WTC11 (cell line): ENCODE measurements around the gene SAMD9. TPM values are rescaled to one million over a fixed set of nuclear protein-coding genes. Genes with fewer than 3 reads are reported as not detected.

Experiments
- ATAC-seq: fragments of 200-7000 bp; cut with Tn5 transposase; 2 replicates; pipeline ENCODE4 v1.10.0; 2021; ENCODE audit warnings: mild to moderate bottlenecking, moderate library complexity
- CTCF ChIA-PET: fragments of 300-600 bp; sonication (Branson Sonifier 250); formaldehyde crosslinking; loops from one replicate; lab custom pipeline; 2021; ENCODE audit warnings: antibody characterized with exemption; lab: Charles Lee
- POLR2A ChIA-PET: fragments of 350-600 bp; sonication (Branson Sonifier 250); formaldehyde crosslinking; loops from one replicate; lab custom pipeline; 2021; ENCODE audit warnings: antibody characterized with exemption; lab: Charles Lee
- DNase-seq: peaks from one replicate; pipeline ENCODE4 v3.0.0; 2021; ENCODE audit warnings: low spot score
- H3K27ac Mint-ChIP-seq: 2 replicates; pipeline ENCODE4 v1.8.0; 2021; ENCODE audit warnings: mixed read lengths
- H3K27me3 Mint-ChIP-seq: 2 replicates; pipeline ENCODE4 v1.8.0; 2021; ENCODE audit warnings: low read depth, mild to moderate bottlenecking, moderate library complexity, mixed read lengths
- H3K36me3 Mint-ChIP-seq: 2 replicates; pipeline ENCODE4 v1.8.0; 2021; ENCODE audit warnings: mixed read lengths
- H3K4me1 Mint-ChIP-seq: 2 replicates; pipeline ENCODE4 v1.8.0; 2022; ENCODE audit warnings: mixed read lengths
- H3K4me3 Mint-ChIP-seq: 2 replicates; pipeline ENCODE4 v1.8.0; 2021; ENCODE audit warnings: mild to moderate bottlenecking, moderate library complexity, mixed read lengths
- H3K9me3 Mint-ChIP-seq: 2 replicates; pipeline ENCODE4 v1.8.0; 2021; ENCODE audit warnings: mixed read lengths
- AR ChIP-seq: fragments of 250-450 bp; sonication (Bioruptor Pico); IDR thresholded peaks from 2 replicates; pipeline ENCODE4 v1.9.0; 2021; ENCODE audit warnings: mild to moderate bottlenecking
- CREB1 ChIP-seq: sonication (generic); formaldehyde crosslinking; IDR thresholded peaks from 2 replicates; pipeline ENCODE4 v1.8.0; 2023; ENCODE audit warnings: mild to moderate bottlenecking, missing genetic modification reagents
- E2F5 ChIP-seq: sonication (generic); formaldehyde crosslinking; IDR thresholded peaks from 2 replicates; pipeline ENCODE4 v1.8.1; 2022; ENCODE audit warnings: mild to moderate bottlenecking, moderate library complexity, missing genetic modification reagents
- HMGA2 ChIP-seq: fragments of 250-450 bp; sonication (Bioruptor Pico); IDR thresholded peaks from 2 replicates; pipeline ENCODE4 v1.4.0; 2021; ENCODE audit warnings: mild to moderate bottlenecking, moderate library complexity
- HMGXB4 ChIP-seq: sonication (generic); formaldehyde crosslinking; IDR thresholded peaks from 2 replicates; pipeline ENCODE4 v1.8.1; 2023; ENCODE audit warnings: mild to moderate bottlenecking, moderate library complexity, missing genetic modification reagents
- JUN ChIP-seq: sonication (generic); formaldehyde crosslinking; IDR thresholded peaks from 2 replicates; pipeline ENCODE4 v1.8.0; 2023; ENCODE audit warnings: mild to moderate bottlenecking, missing genetic modification reagents
- NR2C2 ChIP-seq: sonication (generic); formaldehyde crosslinking; IDR thresholded peaks from 2 replicates; pipeline ENCODE4 v1.8.0; 2022; ENCODE audit warnings: mild to moderate bottlenecking, missing genetic modification reagents
- SMAD3 ChIP-seq: sonication (generic); formaldehyde crosslinking; IDR thresholded peaks from 2 replicates; pipeline ENCODE4 v1.8.0; 2022; ENCODE audit warnings: missing genetic modification reagents, mild to moderate bottlenecking, borderline replicate concordance
- TEAD4 ChIP-seq: sonication (generic); formaldehyde crosslinking; IDR thresholded peaks from 2 replicates; pipeline ENCODE4 v1.8.0; 2022; ENCODE audit warnings: mild to moderate bottlenecking, missing genetic modification reagents
- ZBTB43 ChIP-seq: sonication (generic); formaldehyde crosslinking; IDR thresholded peaks from 2 replicates; pipeline ENCODE4 v1.8.1; 2023; ENCODE audit warnings: mild to moderate bottlenecking, missing genetic modification reagents
- ZMAT4 ChIP-seq: fragments of 250-450 bp; sonication (Bioruptor Pico); IDR thresholded peaks from 2 replicates; pipeline ENCODE4 v1.9.0; 2021; ENCODE audit warnings: mild to moderate bottlenecking
- ZNF138 ChIP-seq: sonication (generic); formaldehyde crosslinking; conservative IDR thresholded peaks from 2 replicates; pipeline ENCODE4 v1.8.1; 2022; ENCODE audit warnings: mild to moderate bottlenecking, moderate library complexity, missing genetic modification reagents
- ZNF219 ChIP-seq: sonication (generic); formaldehyde crosslinking; IDR thresholded peaks from 2 replicates; pipeline ENCODE4 v1.8.0; 2023; ENCODE audit warnings: missing genetic modification reagents, mild to moderate bottlenecking, borderline replicate concordance
- ZNF232 ChIP-seq: sonication (generic); formaldehyde crosslinking; IDR thresholded peaks from 2 replicates; pipeline ENCODE4 v1.8.0; 2022; ENCODE audit warnings: mild to moderate bottlenecking, missing genetic modification reagents
- ZNF317 ChIP-seq: sonication (generic); formaldehyde crosslinking; IDR thresholded peaks from 2 replicates; pipeline ENCODE4 v1.8.1; 2023; ENCODE audit warnings: low read depth, mild to moderate bottlenecking, moderate library complexity, missing genetic modification reagents, borderline replicate concordance
- ZNF416 ChIP-seq: fragments of 250-450 bp; sonication (Bioruptor Pico); IDR thresholded peaks from 2 replicates; pipeline ENCODE4 v1.9.0; 2021; ENCODE audit warnings: mild to moderate bottlenecking, inconsistent platforms
- total RNA-seq: library from RNA; stranded (reverse); gene quantifications from 3 replicates; pipeline ENCODE4 v1.2.3, GENCODE V29; 2021
- TF ChIP-seq, protein P1 (sequence below): fragments of 250-450 bp; sonication (Bioruptor Pico); IDR thresholded peaks from 2 replicates; pipeline ENCODE4 v1.9.0; 2021; ENCODE audit warnings: mild to moderate bottlenecking, borderline replicate concordance
- TF ChIP-seq, protein P2 (sequence below): sonication (generic); formaldehyde crosslinking; IDR thresholded peaks from 2 replicates; pipeline ENCODE4 v1.8.1; 2022; ENCODE audit warnings: low read depth, mild to moderate bottlenecking, moderate library complexity, missing genetic modification reagents, borderline replicate concordance

The SAMD9 gene
- total RNA-seq, 1 experiment from 2014 or later: 0.11 TPM

DNA sequence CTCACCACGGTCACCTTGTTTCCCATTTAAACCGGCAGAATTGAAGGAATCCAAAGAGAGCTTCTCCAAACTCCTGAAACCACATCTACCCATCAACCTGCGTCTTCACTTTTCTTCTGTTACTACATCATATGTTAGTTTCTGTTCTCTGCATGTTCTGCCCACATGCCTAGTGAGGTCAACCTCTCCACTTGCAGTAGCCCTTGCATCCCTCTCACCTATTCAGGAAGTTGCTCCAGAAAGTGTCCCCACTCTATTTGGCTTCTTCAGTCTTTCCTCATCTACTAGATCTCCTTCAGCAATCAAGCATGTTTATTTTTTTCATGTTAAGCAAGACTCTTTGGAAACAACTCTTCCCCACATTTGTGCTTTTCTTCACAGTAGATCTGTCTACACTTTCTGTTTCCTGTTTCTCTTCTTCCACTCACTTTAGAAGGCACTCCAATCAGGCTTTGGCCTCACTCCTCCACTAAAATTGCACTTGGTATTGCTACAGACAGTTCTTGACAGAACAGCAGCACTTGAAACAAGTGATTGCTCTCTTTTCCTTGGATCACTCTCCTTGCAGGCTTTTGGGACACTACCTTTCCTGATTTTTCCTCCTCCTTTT, 22.9 kb upstream of the SAMD9 start (continued):
- TF ChIP-seq ZBTB43 (CRISPR knock-in tag): no peak
- TF ChIP-seq, protein P1, sequence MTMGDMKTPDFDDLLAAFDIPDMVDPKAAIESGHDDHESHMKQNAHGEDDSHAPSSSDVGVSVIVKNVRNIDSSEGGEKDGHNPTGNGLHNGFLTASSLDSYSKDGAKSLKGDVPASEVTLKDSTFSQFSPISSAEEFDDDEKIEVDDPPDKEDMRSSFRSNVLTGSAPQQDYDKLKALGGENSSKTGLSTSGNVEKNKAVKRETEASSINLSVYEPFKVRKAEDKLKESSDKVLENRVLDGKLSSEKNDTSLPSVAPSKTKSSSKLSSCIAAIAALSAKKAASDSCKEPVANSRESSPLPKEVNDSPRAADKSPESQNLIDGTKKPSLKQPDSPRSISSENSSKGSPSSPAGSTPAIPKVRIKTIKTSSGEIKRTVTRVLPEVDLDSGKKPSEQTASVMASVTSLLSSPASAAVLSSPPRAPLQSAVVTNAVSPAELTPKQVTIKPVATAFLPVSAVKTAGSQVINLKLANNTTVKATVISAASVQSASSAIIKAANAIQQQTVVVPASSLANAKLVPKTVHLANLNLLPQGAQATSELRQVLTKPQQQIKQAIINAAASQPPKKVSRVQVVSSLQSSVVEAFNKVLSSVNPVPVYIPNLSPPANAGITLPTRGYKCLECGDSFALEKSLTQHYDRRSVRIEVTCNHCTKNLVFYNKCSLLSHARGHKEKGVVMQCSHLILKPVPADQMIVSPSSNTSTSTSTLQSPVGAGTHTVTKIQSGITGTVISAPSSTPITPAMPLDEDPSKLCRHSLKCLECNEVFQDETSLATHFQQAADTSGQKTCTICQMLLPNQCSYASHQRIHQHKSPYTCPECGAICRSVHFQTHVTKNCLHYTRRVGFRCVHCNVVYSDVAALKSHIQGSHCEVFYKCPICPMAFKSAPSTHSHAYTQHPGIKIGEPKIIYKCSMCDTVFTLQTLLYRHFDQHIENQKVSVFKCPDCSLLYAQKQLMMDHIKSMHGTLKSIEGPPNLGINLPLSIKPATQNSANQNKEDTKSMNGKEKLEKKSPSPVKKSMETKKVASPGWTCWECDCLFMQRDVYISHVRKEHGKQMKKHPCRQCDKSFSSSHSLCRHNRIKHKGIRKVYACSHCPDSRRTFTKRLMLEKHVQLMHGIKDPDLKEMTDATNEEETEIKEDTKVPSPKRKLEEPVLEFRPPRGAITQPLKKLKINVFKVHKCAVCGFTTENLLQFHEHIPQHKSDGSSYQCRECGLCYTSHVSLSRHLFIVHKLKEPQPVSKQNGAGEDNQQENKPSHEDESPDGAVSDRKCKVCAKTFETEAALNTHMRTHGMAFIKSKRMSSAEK (CRISPR knock-in tag): no peak
- TF ChIP-seq JUN: no peak
- no peak for TF ChIP-seq HMGA2 (CRISPR knock-in tag)
- TF ChIP-seq ZNF138: no peak
- no peak for TF ChIP-seq TEAD4 (CRISPR knock-in tag)
- TF ChIP-seq ZNF219 (CRISPR knock-in tag): no peak
- no peak for TF ChIP-seq AR (CRISPR knock-in tag)
- TF ChIP-seq SMAD3: no peak

- Mint-ChIP-seq H3K4me1 (no peaks in the 10 kb centered on the region), H3K36me3 (no peaks in the 10 kb centered on the region), H3K4me3 (no peak overlapping the region), H3K27me3 (peaks cover 22% of the 10 kb centered on the region), H3K9me3 (no peaks in the 10 kb centered on the region), H3K27ac (no peak overlapping the region)
- ATAC-seq (no peak), DNase-seq (no peak)
- CTCF ChIA-PET: no interaction called here
- POLR2A ChIA-PET: no interaction called here
- TF ChIP-seq ZNF416: no peak
- no peak for TF ChIP-seq NR2C2 (CRISPR knock-in tag)
These were observed 20.8 kb upstream of the SAMD9 start for GRCh38 chr7:93138576-93138975.

- no peaks in the 10 kb centered on the region for H3K4me1 Mint-ChIP-seq
- CTCF ChIA-PET: no interaction called here
- no peak for ATAC-seq
- no peak overlapping the region for H3K27ac Mint-ChIP-seq
- no peaks in the 10 kb centered on the region for H3K36me3 Mint-ChIP-seq
- POLR2A ChIA-PET: no interaction called here
- no peak for DNase-seq
- H3K9me3 Mint-ChIP-seq: peaks cover 6% of the 10 kb centered on the region
- peaks cover 41% of the 10 kb centered on the region for H3K27me3 Mint-ChIP-seq
- no peak overlapping the region for H3K4me3 Mint-ChIP-seq
- TF ChIP-seq HMGXB4 (CRISPR knock-in tag): no peak
- TF ChIP-seq E2F5 (CRISPR knock-in tag): no peak
- TF ChIP-seq ZNF232: no peak
- TF ChIP-seq, protein P2, sequence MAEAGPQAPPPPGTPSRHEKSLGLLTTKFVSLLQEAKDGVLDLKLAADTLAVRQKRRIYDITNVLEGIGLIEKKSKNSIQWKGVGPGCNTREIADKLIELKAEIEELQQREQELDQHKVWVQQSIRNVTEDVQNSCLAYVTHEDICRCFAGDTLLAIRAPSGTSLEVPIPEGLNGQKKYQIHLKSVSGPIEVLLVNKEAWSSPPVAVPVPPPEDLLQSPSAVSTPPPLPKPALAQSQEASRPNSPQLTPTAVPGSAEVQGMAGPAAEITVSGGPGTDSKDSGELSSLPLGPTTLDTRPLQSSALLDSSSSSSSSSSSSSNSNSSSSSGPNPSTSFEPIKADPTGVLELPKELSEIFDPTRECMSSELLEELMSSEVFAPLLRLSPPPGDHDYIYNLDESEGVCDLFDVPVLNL (CRISPR knock-in tag): no peak
- no peak for TF ChIP-seq ZMAT4 (CRISPR knock-in tag)
- no peak for TF ChIP-seq CREB1 (CRISPR knock-in tag)
- TF ChIP-seq ZNF317 (CRISPR knock-in tag): no peak
- no peak for TF ChIP-seq AR (CRISPR knock-in tag)
These were observed 15.2 kb upstream of the SAMD9 start for GRCh38 chr7:93133005-93133404.
